ENCODE data around the gene SYNCRIP. TPM values are rescaled to one million over a fixed set of nuclear protein-coding genes. Genes with fewer than 3 reads are reported as not detected.
"Not testable (repeated sequence)": the region's sequence is repeated elsewhere in the genome, so short reads cannot be mapped to it uniquely, and the experiment has no call there.

SYNCRIP gene
- total RNA-seq, 1 donor from 2014 or later, result 88.3 TPM

DNA sequence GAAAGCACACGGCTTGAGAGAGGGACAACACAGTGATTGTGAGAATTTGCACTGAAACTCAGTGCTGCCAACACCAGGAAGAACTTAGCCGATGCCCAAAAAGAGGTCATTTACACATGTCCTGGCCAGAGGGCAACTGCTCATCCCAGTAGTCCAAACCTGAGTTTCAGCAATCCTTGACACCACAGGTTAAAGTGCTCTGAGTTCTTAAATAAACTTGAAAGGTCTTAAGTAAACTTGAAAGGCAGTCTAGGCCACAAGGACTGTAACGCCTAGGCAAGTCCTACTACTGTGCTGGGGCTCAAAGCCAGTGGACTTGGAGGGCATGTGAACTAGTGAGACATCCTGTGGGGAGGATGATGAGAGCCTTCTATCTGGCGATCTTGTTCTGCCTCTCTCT, 63.1 kb downstream of the SYNCRIP start:
- TF ChIP-seq, protein P1, sequence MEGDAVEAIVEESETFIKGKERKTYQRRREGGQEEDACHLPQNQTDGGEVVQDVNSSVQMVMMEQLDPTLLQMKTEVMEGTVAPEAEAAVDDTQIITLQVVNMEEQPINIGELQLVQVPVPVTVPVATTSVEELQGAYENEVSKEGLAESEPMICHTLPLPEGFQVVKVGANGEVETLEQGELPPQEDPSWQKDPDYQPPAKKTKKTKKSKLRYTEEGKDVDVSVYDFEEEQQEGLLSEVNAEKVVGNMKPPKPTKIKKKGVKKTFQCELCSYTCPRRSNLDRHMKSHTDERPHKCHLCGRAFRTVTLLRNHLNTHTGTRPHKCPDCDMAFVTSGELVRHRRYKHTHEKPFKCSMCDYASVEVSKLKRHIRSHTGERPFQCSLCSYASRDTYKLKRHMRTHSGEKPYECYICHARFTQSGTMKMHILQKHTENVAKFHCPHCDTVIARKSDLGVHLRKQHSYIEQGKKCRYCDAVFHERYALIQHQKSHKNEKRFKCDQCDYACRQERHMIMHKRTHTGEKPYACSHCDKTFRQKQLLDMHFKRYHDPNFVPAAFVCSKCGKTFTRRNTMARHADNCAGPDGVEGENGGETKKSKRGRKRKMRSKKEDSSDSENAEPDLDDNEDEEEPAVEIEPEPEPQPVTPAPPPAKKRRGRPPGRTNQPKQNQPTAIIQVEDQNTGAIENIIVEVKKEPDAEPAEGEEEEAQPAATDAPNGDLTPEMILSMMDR (IDR thresholded peaks at IDR 0.05), result no peak
- ATAC-seq, result peak; percentile 68
- Histone ChIP-seq H3K4me3 (no peak overlapping the region), H3K27ac (no peak overlapping the region), H3K9me3 (peaks cover 5% of the 10 kb centered on the region), H3K4me1 (no peaks in the 10 kb centered on the region), H3K36me3 (peaks cover 9% of the 10 kb centered on the region), H3K27me3 (no peaks in the 10 kb centered on the region)
- intact Hi-C loops (cut with DNase I), result no loop called here
- DNase-seq, result no peak

DNA sequence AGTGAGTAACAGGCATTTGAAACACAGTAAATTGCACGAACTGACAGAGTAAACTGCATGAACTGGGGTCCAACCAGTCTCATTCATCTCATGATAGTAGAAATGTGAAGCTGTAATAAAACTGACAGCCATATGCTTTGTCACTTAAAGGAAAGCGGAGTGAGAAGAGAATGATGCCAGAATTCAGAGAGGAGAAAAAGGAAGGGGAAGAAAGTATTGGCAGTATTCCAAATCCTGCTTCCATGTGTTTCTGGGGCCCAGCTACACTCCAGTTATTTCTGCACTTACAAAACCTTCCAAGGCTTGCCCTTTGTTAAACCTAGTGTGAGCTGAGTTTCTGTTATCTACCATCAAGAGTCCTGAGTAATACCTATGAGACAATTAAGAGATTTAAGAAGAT, 66.2 kb downstream of the SYNCRIP start:
- no peaks in the 10 kb centered on the region for H3K9me3 ChIP-seq
- H3K4me1 ChIP-seq, result no peaks in the 10 kb centered on the region
- no peak overlapping the region for H3K27ac ChIP-seq
- peaks cover 14% of the 10 kb centered on the region for H3K36me3 ChIP-seq
- intact Hi-C loops (cut with DNase I), result no loop called here
- TF ChIP-seq, protein P1 (IDR thresholded peaks at IDR 0.05), result no peak
- no peak overlapping the region for H3K4me3 ChIP-seq
- ATAC-seq (no peak), DNase-seq (no peak)
- no peaks in the 10 kb centered on the region for H3K27me3 ChIP-seq

DNA sequence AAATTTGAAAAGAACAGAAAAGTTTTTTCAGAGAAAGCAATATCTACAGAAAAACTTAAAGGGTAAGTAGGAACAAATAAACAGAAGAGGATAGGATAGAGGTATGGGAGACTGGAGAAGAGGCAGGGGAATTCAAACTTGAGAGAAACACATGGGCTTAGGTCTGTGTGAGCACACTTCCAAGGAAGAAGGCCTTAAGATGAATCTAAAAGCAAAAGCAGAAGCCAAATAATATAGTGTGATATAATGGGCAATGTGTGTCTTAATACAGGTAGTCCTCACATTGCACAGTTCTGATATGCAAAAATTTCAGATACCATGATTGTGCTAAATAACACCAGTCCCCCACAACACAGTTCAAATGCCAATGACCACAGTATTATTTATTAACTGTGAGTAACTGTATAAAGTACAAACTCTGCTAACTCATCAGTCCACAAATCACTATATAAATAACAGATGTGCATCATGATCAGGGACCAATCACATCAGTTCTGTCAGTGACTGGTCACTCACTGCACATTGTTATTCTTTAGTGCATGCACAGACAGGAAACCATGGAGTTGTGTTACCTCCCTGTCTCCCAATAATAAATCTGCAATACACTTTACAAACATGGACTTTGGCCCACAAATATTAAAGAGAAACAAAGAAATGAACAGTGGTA, 67.6 kb downstream of the SYNCRIP start:
- TF ChIP-seq, protein P1 (IDR thresholded peaks at IDR 0.05), result no peak
- Histone ChIP-seq H3K27ac (no peak overlapping the region), H3K4me1 (no peaks in the 10 kb centered on the region), H3K9me3 (no peaks in the 10 kb centered on the region), H3K4me3 (no peak overlapping the region), H3K36me3 (peaks cover 25% of the 10 kb centered on the region), H3K27me3 (no peaks in the 10 kb centered on the region)
- ATAC-seq (no peak), DNase-seq (no peak)
- intact Hi-C loops (cut with DNase I), result no loop called here

DNA sequence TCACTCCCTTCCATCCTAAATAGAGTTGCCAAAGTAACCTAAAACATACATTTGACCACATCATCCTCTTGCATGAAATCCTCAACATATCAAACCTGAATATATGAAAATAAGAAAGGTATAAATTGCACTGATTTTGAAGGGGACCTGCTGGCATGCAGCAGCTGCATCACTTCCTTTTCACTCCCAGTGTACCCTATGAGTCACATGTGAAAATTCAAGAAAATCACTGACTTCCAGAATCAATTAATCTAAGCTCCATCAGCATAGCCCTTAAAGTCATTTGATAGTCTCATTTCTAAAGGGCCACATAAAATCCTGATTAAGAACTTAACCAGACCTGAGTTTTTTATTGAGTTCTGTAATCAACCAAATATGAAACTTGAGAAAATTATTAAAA, 73.4 kb downstream of the SYNCRIP start:
- no peaks in the 10 kb centered on the region for H3K9me3 ChIP-seq
- no peak overlapping the region for H3K27ac ChIP-seq
- no peak for DNase-seq
- peaks cover 36% of the 10 kb centered on the region for H3K36me3 ChIP-seq
- no peak overlapping the region for H3K4me3 ChIP-seq
- no peak for ATAC-seq
- TF ChIP-seq, protein P1 (IDR thresholded peaks at IDR 0.05), result no peak
- H3K4me1 ChIP-seq, result no peaks in the 10 kb centered on the region
- no peaks in the 10 kb centered on the region for H3K27me3 ChIP-seq
- intact Hi-C loops (cut with DNase I), result no loop called here

DNA sequence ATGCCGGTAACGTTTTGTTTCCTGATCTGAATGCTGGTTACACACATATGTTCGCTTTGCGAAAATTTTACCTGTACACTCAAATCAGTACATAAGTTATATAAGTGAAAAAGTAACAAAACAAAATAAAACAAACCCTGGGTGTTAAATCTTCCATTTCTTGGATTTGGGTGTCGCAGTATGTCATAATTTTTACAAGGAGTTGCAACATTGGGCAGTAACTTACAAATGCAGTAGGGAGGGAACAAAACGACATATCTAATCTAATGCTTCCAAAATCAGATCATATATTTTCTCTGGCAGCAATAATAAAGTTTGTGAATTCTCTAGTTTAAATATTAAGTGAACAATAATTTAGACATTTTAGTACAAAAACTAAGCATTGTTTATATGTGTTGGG, 74.3 kb downstream of the SYNCRIP start:
- DNase-seq (no peak), ATAC-seq (no peak)
- no peaks in the 10 kb centered on the region for H3K9me3 ChIP-seq
- H3K4me3 ChIP-seq, result no peak overlapping the region
- peaks cover 37% of the 10 kb centered on the region for H3K36me3 ChIP-seq
- no peak overlapping the region for H3K27ac ChIP-seq
- TF ChIP-seq, protein P1 (IDR thresholded peaks at IDR 0.05), result no peak
- no peaks in the 10 kb centered on the region for H3K4me1 ChIP-seq
- H3K27me3 ChIP-seq, result no peaks in the 10 kb centered on the region
- intact Hi-C loops (cut with DNase I), result no loop called here

DNA sequence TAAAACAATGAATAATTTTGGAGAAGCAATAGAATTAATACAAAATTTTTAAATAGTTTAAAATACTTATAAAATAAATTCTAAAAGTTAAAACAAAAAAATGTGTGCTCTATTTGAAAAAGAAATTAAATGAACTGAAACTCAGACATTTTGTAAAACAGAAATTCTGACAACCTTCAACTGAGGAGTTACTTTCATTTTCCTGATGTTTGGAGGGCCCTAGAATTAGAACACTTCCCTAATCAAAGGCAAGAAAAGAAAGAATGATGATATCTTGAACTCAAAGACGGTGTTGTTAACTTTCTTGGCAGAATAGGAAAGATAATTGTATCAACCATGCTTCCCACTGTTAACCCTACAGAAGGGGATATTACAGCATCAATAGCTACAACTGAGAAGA, 77.0 kb downstream of the SYNCRIP start:
- Histone ChIP-seq H3K27me3 (no peaks in the 10 kb centered on the region), H3K4me3 (no peak overlapping the region), H3K27ac (no peak overlapping the region), H3K9me3 (no peaks in the 10 kb centered on the region), H3K36me3 (peaks cover 32% of the 10 kb centered on the region), H3K4me1 (no peaks in the 10 kb centered on the region)
- intact Hi-C loops (cut with DNase I), result no loop called here
- DNase-seq, result no peak
- TF ChIP-seq, protein P1 (IDR thresholded peaks at IDR 0.05), result no peak
- ATAC-seq, result no peak

DNA sequence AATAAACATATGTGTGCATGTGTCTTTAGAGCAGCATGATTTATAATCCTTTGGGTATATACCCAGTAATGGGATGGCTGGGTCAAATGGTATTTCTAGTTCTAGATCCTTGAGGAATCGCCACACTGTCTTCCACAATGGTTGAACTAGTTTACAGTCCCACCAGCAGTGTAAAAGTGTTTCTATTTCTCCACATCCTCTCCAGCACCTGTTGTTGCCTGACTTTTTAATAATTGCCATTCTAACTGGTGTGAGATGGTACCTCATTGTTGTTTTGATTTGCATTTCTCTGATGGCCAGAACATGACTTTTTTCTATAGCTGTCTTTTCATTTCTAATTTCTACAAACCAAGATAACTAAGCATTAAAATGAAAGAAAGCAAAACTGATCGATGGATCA, 78.5 kb downstream of the SYNCRIP start:
- DNase-seq; H3K4me3 ChIP-seq; intact Hi-C loops (cut with DNase I); ATAC-seq; H3K27ac ChIP-seq; H3K4me1 ChIP-seq; H3K9me3 ChIP-seq; H3K27me3 ChIP-seq: not testable (repeated sequence)
- peaks cover 40% of the 10 kb centered on the region for H3K36me3 ChIP-seq
